ENCODE data around the gene RNF214.

GRCh38 chr11:117332843-117333242 lies 100.4 kb downstream of the RNF214 start:
- TF ChIP-seq CTCF (conservative IDR thresholded peaks at IDR 0.05; ENCODE audit: low read depth, low read length) (no peak), EZH2 (IDR thresholded peaks at IDR 0.05; ENCODE audit: borderline replicate concordance, low read depth, low read length, poor library complexity, severe bottlenecking) (no peak)
